ENCODE measurements around the gene KIF5C. TPM values are rescaled to one million over a fixed set of nuclear protein-coding genes. Genes with fewer than 3 reads are reported as not detected.

KIF5C gene
- total RNA-seq, 1 experiment from 2014 or later = 0.21 TPM

DNA sequence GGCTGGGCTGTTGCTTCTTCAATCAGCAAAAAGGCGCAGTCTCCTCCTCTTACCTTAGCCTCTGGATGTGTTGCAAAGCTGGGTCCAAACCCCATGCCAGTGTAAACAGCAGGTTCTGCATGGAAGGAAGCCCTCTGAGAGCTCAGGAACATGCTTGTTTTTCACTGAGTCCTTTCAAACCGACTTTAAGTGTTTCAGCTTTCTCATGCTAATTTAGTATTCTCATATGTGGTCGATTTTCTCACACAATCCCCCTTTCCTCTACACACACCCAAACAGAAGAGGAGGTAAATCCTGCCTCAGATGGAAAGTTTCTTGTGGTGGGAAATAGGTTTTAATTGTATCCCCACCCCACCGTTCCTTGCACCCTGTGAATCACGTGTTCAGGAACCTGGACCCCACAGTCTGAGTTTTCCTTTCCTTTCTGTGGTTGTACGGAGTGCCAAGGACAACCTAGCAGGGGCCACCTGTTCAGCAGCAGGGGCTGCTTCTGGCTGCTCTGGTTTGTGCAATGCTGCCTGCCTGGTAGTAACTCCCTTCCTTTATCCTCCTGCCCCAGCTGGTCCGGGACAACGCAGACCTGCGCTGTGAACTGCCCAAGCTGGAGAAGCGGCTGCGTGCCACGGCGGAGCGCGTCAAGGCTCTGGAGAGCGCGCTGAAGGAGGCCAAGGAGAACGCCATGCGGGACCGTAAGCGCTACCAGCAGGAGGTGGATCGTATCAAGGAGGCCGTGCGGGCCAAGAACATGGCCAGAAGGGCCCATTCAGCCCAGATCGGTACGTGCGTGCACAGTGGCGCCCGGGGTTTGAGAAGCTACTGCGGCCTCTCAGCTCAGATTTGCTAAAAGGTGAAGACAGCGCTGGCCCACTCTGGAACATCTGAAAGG is 134.8 kb downstream of the KIF5C start:
- DNase-seq (ENCODE audit: unreplicated experiment) = no peak
- H3K4me3 Mint-ChIP-seq (ENCODE audit: unreplicated experiment) = no peak overlapping the region
- BruUV-seq (replicated peaks) = no TSS peak
- H3K9me3 Mint-ChIP-seq (ENCODE audit: unreplicated experiment) = no peaks in the 10 kb centered on the region
- H3K27me3 Mint-ChIP-seq (ENCODE audit: insufficient read depth, unreplicated experiment) = peaks cover 14% of the 10 kb centered on the region
- no peak overlapping the region for H3K27ac Mint-ChIP-seq (ENCODE audit: low read depth, unreplicated experiment)
- TF ChIP-seq, protein P1, sequence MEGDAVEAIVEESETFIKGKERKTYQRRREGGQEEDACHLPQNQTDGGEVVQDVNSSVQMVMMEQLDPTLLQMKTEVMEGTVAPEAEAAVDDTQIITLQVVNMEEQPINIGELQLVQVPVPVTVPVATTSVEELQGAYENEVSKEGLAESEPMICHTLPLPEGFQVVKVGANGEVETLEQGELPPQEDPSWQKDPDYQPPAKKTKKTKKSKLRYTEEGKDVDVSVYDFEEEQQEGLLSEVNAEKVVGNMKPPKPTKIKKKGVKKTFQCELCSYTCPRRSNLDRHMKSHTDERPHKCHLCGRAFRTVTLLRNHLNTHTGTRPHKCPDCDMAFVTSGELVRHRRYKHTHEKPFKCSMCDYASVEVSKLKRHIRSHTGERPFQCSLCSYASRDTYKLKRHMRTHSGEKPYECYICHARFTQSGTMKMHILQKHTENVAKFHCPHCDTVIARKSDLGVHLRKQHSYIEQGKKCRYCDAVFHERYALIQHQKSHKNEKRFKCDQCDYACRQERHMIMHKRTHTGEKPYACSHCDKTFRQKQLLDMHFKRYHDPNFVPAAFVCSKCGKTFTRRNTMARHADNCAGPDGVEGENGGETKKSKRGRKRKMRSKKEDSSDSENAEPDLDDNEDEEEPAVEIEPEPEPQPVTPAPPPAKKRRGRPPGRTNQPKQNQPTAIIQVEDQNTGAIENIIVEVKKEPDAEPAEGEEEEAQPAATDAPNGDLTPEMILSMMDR (IDR thresholded peaks at IDR 0.05; ENCODE audit: unreplicated experiment) = no peak
- ChIA-PET POLR2A (interaction anchor here (0.7 kb wide), 1 partner anchor 123 kb away, joined by 3 read pairs; no protein-coding TSS in a partner anchor), CTCF (interaction anchor here (1.1 to 3.6 kb wide), 4 partner anchors 8 to 564 kb away, joined by 3 to 33 read pairs (median 4); no protein-coding TSS in a partner anchor)
- no peaks in the 10 kb centered on the region for H3K4me1 Mint-ChIP-seq (ENCODE audit: insufficient read depth, unreplicated experiment)
- no peaks in the 10 kb centered on the region for H3K36me3 Mint-ChIP-seq (ENCODE audit: insufficient read depth, unreplicated experiment)
- intact Hi-C loops (cut with micrococcal nuclease) = no loop called here

DNA sequence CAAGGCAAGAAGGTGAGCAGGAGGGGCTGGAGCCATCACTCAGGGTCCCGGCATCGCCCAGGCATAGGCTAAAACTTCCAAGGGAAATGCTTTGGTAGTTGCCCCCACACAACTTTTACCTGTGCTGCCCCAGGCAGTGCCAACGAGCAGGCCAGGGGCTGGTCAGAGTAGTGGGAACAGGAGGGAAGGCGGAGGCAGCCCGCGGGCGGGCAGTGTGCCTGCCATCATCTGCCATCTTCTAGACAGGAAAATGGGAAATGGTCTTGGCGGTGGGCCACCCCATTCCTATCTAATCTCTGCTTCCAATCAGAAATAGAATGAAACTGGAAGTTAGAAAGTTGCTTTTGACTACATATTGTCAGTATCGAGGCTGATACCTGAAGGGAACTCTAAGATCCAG is 137.5 kb downstream of the KIF5C start:
- CTCF ChIA-PET = interaction anchor here (0.6 to 1.2 kb wide), 3 partner anchors 14 to 549 kb away, joined by 4 to 6 read pairs (median 5); no protein-coding TSS in a partner anchor
- POLR2A ChIA-PET = no interaction called here

DNA sequence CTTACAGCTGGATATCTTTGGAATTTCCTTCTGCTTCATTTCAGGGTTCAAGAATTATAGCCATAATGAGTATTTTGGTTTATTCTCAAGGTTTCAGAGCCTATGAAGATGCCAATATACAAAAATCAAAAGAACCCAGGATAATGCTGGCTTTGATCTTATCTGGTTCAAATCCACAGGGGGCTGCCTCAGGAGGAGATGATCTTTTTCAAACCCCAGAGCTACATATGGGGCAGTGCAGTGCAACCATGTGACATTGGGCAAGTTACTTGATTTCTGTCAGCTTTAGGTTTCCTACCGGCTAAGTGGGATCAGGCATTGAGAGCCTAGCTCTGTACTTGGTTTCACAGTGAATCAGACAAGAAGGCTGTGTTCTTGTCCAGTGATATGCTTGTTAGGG is 140.5 kb downstream of the KIF5C start:
- no peaks in the 10 kb centered on the region for H3K36me3 Mint-ChIP-seq (ENCODE audit: insufficient read depth, unreplicated experiment)
- no peak overlapping the region for H3K4me3 Mint-ChIP-seq (ENCODE audit: unreplicated experiment)
- no peaks in the 10 kb centered on the region for H3K4me1 Mint-ChIP-seq (ENCODE audit: insufficient read depth, unreplicated experiment)
- H3K27ac Mint-ChIP-seq (ENCODE audit: low read depth, unreplicated experiment) = no peak overlapping the region
- no TSS peak for BruUV-seq (replicated peaks)
- POLR2A ChIA-PET = interaction anchor here (0.7 kb wide), 2 partner anchors 294 to 545 kb away, joined by 3 to 4 read pairs; no protein-coding TSS in a partner anchor
- DNase-seq (ENCODE audit: unreplicated experiment) = no peak
- intact Hi-C loops (cut with micrococcal nuclease) = loop anchor here (5.0 kb wide), 1 partner anchor 477 kb away; no protein-coding TSS in a partner anchor
- no peaks in the 10 kb centered on the region for H3K9me3 Mint-ChIP-seq (ENCODE audit: unreplicated experiment)
- H3K27me3 Mint-ChIP-seq (ENCODE audit: insufficient read depth, unreplicated experiment) = peaks cover 23% of the 10 kb centered on the region
- CTCF ChIA-PET = interaction anchor here (0.6 to 6.1 kb wide), 12 partner anchors 9 to 558 kb away, joined by 3 to 144 read pairs (median 19); no protein-coding TSS in a partner anchor
- TF ChIP-seq, protein P1 (IDR thresholded peaks at IDR 0.05; ENCODE audit: unreplicated experiment) = no peak

More for the DNA sequence above, 137.5 kb downstream of the KIF5C start:
- intact Hi-C loops (cut with micrococcal nuclease) = no loop called here
- no peak overlapping the region for H3K4me3 Mint-ChIP-seq (ENCODE audit: unreplicated experiment)
- TF ChIP-seq, protein P1 (IDR thresholded peaks at IDR 0.05; ENCODE audit: unreplicated experiment) = no peak
- DNase-seq (ENCODE audit: unreplicated experiment) = no peak
- no TSS peak for BruUV-seq (replicated peaks)
- no peaks in the 10 kb centered on the region for H3K4me1 Mint-ChIP-seq (ENCODE audit: insufficient read depth, unreplicated experiment)
- H3K36me3 Mint-ChIP-seq (ENCODE audit: insufficient read depth, unreplicated experiment) = no peaks in the 10 kb centered on the region
- no peak overlapping the region for H3K27ac Mint-ChIP-seq (ENCODE audit: low read depth, unreplicated experiment)
- H3K9me3 Mint-ChIP-seq (ENCODE audit: unreplicated experiment) = no peaks in the 10 kb centered on the region
- peaks cover 23% of the 10 kb centered on the region for H3K27me3 Mint-ChIP-seq (ENCODE audit: insufficient read depth, unreplicated experiment)

DNA sequence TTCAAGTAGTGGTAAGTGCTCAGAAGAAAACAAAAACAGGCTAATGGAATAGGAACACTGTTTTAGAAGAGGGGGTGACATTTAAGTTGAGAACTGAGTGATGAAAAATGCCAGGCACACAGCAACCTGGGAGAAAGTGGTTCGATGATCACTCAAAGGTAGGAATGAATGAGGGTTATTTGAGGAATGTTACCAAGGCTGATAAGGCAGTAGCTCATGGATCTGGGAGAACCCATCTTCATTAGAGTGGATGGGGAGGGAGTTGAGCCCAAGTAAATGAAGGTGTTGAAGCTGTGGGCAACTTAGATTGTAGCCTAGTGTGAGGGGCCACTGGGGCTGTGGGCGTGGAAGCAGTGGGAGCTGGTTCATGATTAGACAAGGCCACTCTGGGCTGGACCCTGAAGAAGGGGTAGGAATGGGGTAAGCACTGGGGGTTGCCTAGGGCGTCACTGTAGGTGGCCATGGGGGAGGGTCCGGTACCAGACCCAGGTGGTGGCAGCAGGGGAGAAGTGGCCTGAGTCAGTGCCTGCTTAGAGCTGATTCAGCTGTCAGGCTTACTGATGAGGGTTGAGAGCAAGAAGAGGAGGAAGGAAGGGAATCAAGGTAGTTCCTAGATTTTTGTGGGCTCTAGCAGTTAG is 141.0 kb downstream of the KIF5C start:
- DNase-seq (ENCODE audit: unreplicated experiment) = no peak
- intact Hi-C loops (cut with micrococcal nuclease) = loop anchor here (5.0 kb wide), 1 partner anchor 476 kb away; no protein-coding TSS in a partner anchor
- Mint-ChIP-seq H3K4me3 (ENCODE audit: unreplicated experiment) (no peak overlapping the region), H3K36me3 (ENCODE audit: insufficient read depth, unreplicated experiment) (no peaks in the 10 kb centered on the region), H3K4me1 (ENCODE audit: insufficient read depth, unreplicated experiment) (no peaks in the 10 kb centered on the region), H3K27ac (ENCODE audit: low read depth, unreplicated experiment) (no peak overlapping the region), H3K9me3 (ENCODE audit: unreplicated experiment) (no peaks in the 10 kb centered on the region), H3K27me3 (ENCODE audit: insufficient read depth, unreplicated experiment) (peaks cover 23% of the 10 kb centered on the region)
- TF ChIP-seq, protein P1 (IDR thresholded peaks at IDR 0.05; ENCODE audit: unreplicated experiment) = no peak
- BruUV-seq (replicated peaks) = no TSS peak
- CTCF ChIA-PET = interaction anchor here (0.6 to 6.1 kb wide), 28 partner anchors 8 to 681 kb away, joined by 3 to 144 read pairs (median 4); no protein-coding TSS in a partner anchor
- POLR2A ChIA-PET = interaction anchor here (0.7 to 1.2 kb wide), 3 partner anchors 15 to 545 kb away, joined by 3 to 4 read pairs (median 4); no protein-coding TSS in a partner anchor

All from MCF 10A (cell line).